Measurements from ENCODE around the gene SNTG2. TPM values are rescaled to one million over a fixed set of nuclear protein-coding genes. Genes with fewer than 3 reads are reported as not detected.

SNTG2 gene
- polyA plus RNA-seq, 4 donors = 2.0 to 2.7 (median 2.2) TPM

DNA sequence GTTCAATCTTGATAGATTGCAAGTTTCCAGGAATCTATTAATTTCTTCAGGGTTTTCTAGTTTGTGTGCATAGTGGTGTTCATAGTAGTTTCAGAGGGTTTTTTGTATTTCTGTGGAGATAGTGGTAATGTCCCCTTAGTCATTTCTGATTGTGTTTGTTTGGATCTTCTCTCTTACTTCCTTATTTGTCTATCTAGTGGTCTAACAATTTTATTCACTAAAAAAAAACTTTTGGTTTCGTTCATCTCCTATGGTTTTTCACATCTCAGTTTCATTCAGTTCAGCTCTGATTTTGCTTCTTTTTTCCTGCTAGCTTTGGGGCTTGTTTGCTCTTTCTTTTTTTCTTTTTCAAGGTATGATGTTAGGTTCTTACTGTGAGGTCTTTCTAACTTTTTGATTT is 94.5 kb downstream of the SNTG2 start:
- no peak for DNase-seq (ENCODE audit: low read depth in 4 of 4, low spot score in 3 of 4)

DNA sequence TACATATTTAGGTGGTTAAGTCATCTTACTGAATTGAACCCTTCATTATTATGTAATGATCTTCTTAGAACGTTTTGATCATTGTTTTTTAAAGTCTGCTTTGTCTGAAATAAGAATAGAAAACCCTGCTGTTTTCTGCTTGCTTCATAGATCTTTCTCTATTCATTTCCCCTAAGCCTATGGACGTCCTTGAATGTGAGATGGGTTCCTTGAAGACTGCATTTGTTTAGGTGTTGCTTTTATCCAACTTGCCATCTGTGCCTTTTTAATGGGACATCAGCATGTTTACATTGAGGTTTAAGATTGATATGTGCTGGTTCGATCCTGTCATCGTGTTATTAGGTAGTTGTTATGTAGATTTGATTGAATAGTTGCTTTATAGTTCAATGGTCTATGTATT is 95.4 kb downstream of the SNTG2 start:
- DNase-seq (ENCODE audit: low read depth in 4 of 4, low spot score in 3 of 4) = no peak

DNA sequence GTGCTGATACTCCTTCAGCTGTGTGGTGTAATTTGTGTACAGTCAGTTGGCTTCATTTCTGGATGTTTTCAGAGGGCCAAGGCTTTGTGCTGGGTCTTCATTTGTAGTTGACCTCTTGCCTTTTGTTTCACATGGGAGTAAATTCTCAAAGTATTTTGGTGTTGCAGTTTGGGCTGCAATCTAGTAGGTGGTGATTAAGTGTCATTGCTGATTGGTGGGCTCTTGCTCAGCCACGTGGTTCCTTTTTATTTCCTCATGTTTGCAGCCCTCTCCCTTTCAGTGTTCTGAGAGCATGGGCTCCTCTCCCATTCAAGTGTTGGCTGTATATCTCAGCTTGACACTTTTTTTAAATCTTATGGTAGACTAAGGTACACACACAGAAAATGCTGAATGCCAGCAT is 96.8 kb downstream of the SNTG2 start:
- no peak for DNase-seq (ENCODE audit: low read depth in 4 of 4, low spot score in 3 of 4)

DNA sequence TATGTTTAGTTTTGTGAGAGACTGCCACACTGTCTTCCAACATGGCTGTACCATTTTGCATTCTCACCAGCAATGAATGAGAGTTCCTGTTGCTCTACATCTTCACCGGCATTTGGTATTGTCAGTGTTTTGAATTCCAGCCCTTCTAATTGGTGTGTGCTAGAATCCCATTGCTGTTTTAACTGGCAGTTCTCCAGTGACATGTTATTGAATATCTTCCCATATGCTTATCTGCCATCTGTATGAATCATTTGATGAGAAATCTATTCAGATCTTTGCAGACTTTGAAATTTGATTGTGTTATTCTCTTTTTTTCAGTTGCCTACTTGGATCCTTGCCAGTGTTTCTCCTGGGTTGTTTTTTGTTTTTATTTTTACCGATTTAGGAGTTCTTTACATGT is 99.0 kb downstream of the SNTG2 start:
- DNase-seq (ENCODE audit: low read depth in 4 of 4, low spot score in 3 of 4) = no peak

DNA sequence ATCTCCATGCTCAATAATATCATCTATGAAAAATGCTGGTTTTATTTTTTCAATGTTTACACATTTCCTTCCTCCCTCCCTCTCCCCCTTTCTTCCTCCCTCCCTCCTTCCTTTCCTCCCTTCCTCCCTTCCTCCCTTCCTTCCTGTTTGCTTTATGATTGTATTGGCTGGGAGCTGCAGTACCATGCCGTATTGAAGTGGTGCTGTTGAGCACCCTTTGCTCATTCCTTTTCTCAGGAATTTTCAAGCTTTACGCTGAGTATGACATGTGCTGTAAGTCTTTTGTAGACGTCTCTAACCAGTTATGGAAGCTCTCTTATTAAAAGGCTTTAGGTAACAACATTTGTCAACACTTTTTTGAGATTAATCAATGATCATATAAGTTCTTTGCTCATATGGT is 100.4 kb downstream of the SNTG2 start:
- DNase-seq (ENCODE audit: low read depth in 4 of 4, low spot score in 3 of 4) = no peak

DNA sequence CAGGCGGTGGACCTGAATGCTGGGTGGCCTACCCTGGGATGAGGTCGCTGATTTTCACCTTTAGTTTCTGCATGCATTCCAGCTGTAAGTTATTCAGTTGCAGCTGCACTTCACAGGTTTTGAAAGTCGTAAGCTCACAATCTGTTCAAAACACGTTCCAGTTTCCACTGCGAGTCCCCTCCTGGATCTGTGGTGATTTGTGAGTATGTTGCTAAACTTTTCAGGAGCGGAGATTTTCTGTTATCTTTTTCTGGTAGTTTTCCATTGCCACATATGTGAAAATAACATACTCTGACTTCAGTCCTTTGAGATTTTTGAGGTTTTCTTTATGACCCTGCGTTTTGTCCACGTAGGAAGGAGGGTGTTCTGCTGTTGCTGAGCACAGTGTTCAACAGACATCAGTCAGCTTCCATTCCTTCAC is 102.1 kb downstream of the SNTG2 start:
- DNase-seq (ENCODE audit: low read depth in 4 of 4, low spot score in 3 of 4) = peak in 1 of 4 donors; percentile 28

DNA sequence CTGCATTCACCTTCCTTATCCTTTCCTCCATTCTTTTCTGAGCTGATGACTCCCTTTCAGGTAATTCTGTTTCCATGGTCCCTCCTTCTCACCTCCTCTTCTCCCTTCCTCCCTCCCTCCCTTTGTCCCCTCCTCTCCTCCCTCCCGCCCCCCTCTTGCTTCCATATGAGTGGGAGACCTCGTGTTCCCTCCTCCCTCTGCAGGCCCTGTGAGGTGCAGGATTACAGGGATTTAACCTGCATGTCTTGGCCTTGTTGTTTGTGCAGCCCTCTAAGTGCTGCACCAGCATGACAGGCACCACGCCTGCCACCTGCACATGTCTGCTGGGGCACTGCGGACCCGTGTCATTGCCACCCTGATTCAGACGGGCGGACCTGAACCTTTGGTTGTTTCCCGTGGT is 103.1 kb downstream of the SNTG2 start:
- DNase-seq (ENCODE audit: low read depth in 4 of 4, low spot score in 3 of 4) = no peak

DNA sequence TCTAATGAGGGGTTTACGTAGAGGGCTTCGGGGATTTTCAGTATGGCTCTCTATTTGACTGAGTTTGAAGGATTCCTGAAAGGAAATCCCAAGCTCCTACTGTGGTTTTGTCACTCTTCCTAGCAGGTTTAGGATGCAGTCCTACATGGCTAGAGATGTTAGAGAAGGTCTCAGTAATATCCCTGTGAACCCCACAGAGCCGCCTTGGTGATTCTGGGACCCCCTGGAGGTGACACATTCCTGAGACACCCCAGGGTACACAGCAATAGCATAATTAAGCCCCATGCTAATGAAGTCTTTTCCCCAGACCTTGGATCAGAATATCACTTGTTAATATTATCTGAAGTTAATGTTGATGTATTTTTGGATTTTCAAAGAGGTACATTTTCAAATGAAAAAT is 103.8 kb downstream of the SNTG2 start:
- no peak for DNase-seq (ENCODE audit: low read depth in 4 of 4, low spot score in 3 of 4)

DNA sequence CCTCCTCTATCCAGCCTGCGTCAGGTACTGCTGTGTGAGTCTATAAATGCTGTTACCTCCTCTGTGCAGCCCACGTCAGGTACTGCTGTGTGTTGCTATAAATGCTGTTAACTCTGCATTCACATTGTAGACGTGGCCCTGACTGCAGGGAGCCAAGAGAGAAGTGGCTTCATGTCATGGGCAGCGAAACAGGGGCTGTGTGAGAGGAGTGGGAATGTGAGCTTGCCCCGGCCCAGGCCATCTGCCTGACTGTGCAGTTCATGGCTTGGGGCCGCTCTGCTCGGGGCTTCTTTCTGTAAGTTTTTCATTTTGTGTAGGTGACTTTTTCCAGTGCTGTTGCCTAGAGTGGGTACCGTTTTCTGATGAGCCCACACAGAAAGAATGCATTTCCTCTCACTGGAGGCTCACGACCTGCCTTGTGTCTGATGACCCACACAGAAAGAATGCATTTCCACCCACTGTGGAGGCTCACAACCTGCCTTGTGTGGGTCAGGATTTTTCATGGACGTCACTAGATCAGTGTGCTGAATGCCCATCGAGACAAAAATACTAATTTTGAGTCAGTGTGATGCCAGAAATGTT is 104.5 kb downstream of the SNTG2 start:
- DNase-seq (ENCODE audit: low read depth in 4 of 4, low spot score in 3 of 4) = no peak

DNA sequence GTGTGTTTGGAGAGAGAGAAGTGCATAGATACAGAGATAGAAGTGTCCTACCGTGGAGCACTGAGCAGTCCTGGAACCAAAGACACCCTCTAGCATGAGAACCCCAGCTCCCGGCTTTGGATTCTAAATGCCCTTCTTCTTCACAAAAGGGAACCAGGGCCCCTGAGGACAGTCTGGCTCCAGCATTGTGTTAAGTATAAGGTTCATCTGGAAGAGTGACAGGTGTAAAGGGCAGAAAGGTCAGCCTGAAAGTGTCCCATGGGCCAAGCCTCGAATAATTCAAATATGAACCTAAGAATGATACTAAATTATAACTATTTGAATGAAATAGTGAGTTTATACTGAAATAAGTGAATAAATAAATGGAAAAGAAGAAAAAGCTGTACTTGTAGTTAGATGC is 109.7 kb downstream of the SNTG2 start:
- DNase-seq (ENCODE audit: low read depth in 4 of 4, low spot score in 3 of 4) = no peak

DNA sequence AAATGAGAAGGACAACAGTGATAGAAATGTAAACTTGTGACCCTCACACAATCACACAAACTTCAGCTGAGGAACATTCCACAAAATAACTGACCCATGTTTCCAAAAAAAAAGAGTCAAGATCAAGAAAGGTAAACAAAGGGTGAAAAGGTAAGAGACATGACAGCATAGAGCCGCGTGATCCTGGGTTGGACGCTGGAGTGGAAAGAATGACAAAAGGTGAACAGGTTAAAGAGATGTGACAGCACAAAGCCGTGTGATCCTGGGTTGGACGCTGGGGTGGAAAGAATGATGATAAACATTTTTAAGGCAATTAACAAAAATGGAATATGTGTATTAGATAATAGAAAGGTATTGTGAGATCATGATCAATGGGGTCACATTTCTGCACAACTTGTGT is 110.3 kb downstream of the SNTG2 start:
- no peak for DNase-seq (ENCODE audit: low read depth in 4 of 4, low spot score in 3 of 4)

DNA sequence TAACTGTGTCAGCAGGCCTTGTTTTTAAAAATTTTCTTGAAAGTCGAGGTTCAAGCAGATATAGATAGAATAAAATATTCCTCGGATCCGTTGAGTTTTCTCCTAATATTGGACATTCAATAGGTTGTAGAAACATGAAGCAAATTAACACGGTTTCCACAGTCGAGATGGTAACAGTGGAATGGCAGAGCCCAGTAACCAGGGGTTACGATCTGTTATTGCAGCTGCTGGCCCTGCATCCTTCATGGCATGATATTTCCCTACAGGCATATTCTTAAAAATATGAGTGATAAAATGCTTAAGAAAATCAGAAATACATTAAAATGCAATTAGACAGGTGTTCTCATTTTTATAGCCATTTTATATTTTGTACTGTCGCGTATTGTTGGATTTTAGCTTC is 117.6 kb downstream of the SNTG2 start:
- no peak for DNase-seq (ENCODE audit: low read depth in 4 of 4, low spot score in 3 of 4)

DNA sequence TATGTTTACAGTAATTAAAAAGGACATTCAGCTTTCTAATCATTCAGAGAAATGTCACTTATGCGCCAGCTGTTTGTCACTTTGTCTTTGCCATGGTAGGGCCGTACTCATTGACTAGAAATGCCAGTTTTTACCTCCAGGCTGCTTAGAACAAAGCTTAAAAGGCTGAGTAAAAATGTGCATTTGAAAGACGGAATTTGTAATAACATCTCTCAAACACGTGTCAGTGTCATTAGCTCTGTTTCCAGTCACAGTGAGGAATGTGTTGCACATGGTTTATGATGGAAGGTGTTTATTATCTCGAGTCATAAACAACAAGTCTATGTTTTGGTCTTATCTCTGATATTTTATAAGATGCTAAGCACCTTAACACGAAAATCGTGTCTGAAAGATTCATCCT is 118.2 kb downstream of the SNTG2 start:
- no peak for DNase-seq (ENCODE audit: low read depth in 4 of 4, low spot score in 3 of 4)

DNA sequence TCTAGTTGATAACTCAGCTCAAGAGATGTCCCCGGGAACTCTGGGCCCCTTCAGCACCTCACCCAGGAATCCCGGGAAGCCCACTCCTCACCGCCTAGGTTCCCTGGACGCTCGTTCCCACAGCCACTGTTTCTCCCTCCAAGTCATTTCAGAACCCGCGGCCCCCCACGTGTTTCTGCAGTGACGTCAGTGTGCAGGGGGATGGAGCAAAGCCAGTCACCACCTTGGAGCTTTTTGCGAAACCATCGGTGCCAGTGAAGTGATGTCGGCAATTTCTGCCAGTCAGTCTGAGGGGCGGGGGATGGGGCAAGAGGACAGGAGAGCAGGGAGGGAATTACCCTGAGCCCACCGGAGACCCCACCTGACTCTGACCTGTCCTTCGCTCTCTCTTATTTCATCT is 119.2 kb downstream of the SNTG2 start:
- no peak for DNase-seq (ENCODE audit: low read depth in 4 of 4, low spot score in 3 of 4)

DNA sequence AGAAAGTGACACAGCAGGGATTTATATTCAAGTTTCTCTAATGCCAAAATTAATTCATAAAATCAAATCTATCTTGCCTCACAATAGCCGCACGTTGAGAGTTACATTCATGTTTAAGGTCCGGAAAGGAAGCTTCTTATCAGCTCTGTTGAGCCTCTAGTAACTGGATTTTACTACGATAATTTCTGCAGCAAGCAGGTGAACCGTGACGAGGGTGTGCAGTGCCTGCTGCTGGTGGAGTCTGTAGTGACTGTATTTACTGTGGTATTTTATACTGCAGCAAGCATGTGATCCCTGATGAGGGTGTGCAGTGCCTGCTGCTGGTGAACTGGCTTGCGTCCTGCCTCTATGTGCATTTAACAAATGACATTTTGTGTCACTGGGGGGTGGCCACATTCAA is 120.0 kb downstream of the SNTG2 start:
- DNase-seq (ENCODE audit: low read depth in 4 of 4, low spot score in 3 of 4) = no peak

DNA sequence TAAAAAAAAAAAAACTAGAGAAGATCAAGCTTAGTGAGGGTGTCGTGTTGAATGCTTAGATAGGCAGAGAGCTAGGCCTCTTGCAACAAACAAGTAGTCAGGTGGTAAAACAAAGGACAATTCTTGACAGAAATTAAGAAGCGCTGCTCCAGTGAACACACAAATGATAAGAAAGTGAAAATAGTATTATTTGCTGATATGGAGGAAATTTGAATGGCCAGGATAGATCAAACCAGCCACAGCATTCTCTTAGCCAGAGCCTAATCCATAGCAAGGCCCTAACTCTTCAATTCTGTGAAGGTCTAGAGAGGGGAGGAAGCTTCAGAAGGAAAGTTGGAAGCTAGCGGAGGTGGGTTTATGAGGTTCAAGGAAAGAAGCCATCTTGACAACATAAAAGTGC is 121.0 kb downstream of the SNTG2 start:
- no peak for DNase-seq (ENCODE audit: low read depth in 4 of 4, low spot score in 3 of 4)

DNA sequence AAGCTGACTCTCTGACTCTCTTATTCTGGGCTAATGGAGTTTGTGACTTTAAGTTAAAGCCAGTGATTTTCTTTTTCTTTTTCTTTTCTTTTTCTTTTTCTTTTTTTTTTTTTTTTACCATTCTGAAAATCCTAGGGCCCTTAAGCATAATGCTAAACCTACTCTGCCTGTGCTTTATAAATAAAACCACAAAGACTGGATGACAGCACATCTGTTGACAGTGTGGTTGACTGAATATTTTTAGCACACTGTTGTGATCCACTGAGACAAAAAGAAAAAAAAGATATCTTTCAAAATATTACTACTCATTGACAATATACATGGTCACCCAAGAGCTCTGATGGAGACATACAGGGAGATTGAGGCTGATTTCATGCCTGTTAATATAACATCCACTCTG is 121.6 kb downstream of the SNTG2 start:
- DNase-seq (ENCODE audit: low read depth in 4 of 4, low spot score in 3 of 4) = no peak

DNA sequence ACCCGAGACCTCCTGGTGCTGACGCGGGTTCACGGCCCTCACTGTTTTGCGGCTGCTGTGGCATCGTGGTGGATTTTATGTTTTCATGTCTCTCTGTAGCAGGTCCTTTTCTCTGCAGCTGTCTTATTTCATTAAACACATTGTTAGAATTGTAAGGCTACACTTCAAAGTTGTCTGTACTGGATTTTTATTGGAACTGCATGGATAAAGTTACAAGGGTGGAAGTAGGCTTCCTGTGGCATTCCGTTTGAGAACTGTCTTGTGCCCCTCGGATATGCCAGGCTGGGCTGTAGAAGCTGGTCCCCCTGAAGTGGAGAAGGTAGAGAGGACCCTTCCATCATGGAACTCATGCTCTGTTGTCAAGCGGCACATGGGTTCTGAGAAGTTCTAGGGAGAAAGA is 127.3 kb downstream of the SNTG2 start:
- no peak for DNase-seq (ENCODE audit: low read depth in 4 of 4, low spot score in 3 of 4)

DNA sequence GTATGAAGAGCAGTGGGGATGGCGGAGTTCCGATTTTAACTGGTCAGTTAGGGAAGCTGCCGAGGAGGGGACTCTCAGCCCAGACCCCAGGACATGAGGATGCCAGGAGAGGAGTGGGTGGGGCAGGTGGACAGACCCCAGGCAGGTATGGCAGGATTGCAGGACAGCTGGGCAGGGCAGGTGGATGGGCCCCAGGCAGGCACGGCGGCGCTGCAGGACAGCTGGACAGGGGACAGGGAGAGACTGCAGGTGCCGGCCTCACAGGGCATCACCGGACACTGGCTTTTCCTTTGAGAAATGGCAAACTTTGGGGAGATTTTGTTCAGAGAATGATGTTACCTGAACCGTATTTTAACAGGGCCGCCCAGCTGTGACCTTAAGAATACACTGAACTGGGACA is 127.7 kb downstream of the SNTG2 start:
- no peak for DNase-seq (ENCODE audit: low read depth in 4 of 4, low spot score in 3 of 4)

DNA sequence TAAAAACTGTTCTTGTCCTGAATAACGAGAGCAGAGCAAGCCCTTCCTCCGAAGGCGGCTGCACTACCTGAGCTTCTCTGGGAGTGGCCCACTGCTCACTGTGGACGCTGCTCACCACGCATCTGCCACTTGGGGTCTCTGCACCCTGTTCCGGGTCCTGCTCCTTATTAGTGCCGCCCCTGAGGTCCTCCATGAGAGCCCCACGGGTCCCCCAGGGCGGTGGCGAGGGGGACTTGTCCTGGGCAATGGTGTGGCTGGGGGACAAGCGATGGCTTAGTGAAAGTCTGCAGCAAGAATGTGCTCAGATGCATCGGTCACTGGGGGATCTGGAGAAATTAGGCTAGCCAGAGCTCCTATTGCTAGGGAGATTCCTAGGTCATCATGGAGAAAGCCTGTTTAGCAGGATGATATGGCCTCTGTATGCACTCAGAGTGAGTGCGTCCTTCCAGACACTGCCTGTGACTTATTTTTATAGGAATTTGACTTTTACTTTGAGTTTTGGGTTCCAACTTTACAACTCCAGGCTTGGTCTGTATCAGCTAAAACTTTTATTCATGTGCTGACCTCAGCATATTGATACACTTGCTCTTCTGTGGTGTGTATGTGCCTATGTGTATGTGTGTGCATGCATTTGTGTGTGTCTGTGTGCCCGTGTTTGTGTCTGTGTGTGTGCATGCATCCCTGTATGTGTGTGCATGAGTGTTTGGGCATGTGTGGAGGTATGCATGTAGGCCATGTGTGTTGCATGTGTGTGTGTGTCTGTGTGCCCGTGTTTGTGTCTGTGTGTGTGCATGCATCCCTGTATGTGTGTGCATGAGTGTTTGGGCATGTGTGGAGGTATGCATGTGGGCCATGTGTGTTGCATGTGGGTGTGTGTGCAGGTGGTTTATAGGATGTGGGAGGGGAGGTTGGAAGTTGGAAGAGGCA is 129.5 kb downstream of the SNTG2 start:
- DNase-seq (ENCODE audit: low read depth in 4 of 4, low spot score in 3 of 4) = no peak

DNA sequence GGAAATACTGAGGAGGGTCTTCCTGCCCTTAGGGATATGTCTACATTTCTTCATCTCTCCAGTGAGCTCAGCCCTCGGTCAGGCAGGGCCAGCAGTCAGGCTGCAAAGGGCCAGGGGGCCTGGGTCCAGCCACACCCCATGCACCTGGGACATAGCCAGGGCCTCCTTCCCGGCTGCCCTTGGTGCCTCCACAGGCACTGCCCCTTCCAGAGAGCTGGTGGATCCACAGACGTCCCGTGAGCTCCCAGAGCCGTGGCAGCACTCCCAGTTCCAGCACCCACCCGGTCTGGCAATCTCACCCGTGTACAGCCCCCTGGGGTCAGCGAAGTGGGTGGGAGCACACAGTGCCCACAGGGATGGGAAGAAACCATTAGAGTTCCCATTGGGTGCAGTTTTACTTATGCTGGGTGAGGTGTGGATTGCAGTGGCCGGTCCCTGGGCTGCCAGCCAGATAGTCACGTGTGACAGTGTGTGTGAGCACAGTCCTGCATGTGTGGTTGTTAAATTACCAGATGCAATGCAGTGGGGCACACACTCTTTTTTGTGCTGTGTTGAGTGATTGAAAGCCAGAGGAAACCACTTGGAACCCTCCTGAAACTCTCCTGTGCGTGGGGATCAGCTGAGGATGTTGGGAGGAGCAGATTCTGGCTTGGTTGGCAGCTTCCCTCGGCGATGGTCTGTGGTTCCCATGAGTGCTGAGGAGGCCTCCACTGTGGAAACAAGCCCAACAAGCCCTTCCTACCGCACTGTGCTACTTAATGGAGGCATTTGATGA is 131.0 kb downstream of the SNTG2 start:
- no peak for DNase-seq (ENCODE audit: low read depth in 4 of 4, low spot score in 3 of 4)
